PC-3 (cell line): Measurements from ENCODE around the gene MPST. TPM values are rescaled to one million over a fixed set of nuclear protein-coding genes. Genes with fewer than 3 reads are reported as not detected.

ENCODE experiments used
- ATAC-seq: fragments of 200-7000 bp; cut with Tn5 transposase; 2 replicates; pipeline ENCODE4 v1.9.1; 2020; ENCODE audit warnings: mild to moderate bottlenecking, moderate library complexity
- BruUV-seq: library from RNA; stranded (reverse); fragments of 400-500 nt; replicated peaks from 2 replicates; lab custom pipeline; 2021; lab: Mats Ljungman, UMichigan
- CTCF ChIA-PET: fragments of 300-600 bp; sonication (Branson Sonifier 250); formaldehyde crosslinking; loops from one replicate; lab custom pipeline; 2022; ENCODE audit warnings: antibody characterized with exemption; lab: Charles Lee
- POLR2A ChIA-PET: fragments of 300-600 bp; sonication (Branson Sonifier 250); formaldehyde crosslinking; loops from one replicate; lab custom pipeline; 2022; ENCODE audit warnings: antibody characterized with exemption; ENCODE audit not compliant: unreplicated experiment; lab: Charles Lee
- DNase-seq: peaks from one replicate; pipeline ENCODE4 v3.0.0-alpha.2; 2015
- H2AFZ ChIP-seq: fragments of 300-600 bp; sonication (generic); 2 replicates; pipeline ENCODE4 v1.6.0; 2016; ENCODE audit warnings: antibody characterized with exemption, low read length
- H3F3A ChIP-seq: fragments of 300-600 bp; sonication (generic); one replicate; pipeline ENCODE4 v1.6.0; 2017; ENCODE audit warnings: antibody characterized with exemption, low read length, control low read depth, mild to moderate bottlenecking; ENCODE audit not compliant: unreplicated experiment
- H3K27ac ChIP-seq: fragments of 300-600 bp; sonication (generic); 2 replicates; pipeline ENCODE4 v1.5.1; 2016; ENCODE audit warnings: mild to moderate bottlenecking, low read length
- H3K27me3 ChIP-seq: fragments of 300-600 bp; sonication (generic); 2 replicates; pipeline ENCODE4 v1.6.1; 2016; ENCODE audit warnings: low read length, mixed read lengths
- H3K36me3 ChIP-seq: fragments of 300-600 bp; sonication (generic); 2 replicates; pipeline ENCODE4 v1.6.1; 2016; ENCODE audit warnings: low read depth, mixed run types, low read length, mixed read lengths
- H3K4me1 ChIP-seq: fragments of 300-600 bp; sonication (generic); 2 replicates; pipeline ENCODE4 v1.5.1; 2016; ENCODE audit warnings: low read length; ENCODE audit not compliant: insufficient read depth
- H3K4me2 ChIP-seq: fragments of 300-600 bp; sonication (generic); 2 replicates; pipeline ENCODE4 v1.6.0; 2016; ENCODE audit warnings: low read length
- H3K4me3 ChIP-seq: fragments of 300-600 bp; sonication (generic); 2 replicates; pipeline ENCODE4 v1.5.1; 2016; ENCODE audit warnings: mild to moderate bottlenecking, low read length, mixed read lengths
- H3K79me2 ChIP-seq: fragments of 300-600 bp; sonication (generic); 2 replicates; pipeline ENCODE4 v1.6.1; 2017; ENCODE audit warnings: low read length, mixed read lengths
- H3K9ac ChIP-seq: fragments of 300-600 bp; sonication (generic); 2 replicates; pipeline ENCODE4 v1.6.0; 2016; ENCODE audit warnings: mild to moderate bottlenecking, low read length
- H3K9me2 ChIP-seq: fragments of 300-600 bp; sonication (generic); replicated peaks from 2 replicates; pipeline ENCODE4 v1.6.1; 2016; ENCODE audit warnings: mixed run types, low read length, mixed read lengths
- H3K9me3 ChIP-seq: fragments of 300-600 bp; sonication (generic); 2 replicates; pipeline ENCODE4 v1.6.1; 2016; ENCODE audit warnings: low read length, mixed read lengths
- H4K20me1 ChIP-seq: fragments of 300-600 bp; sonication (generic); 2 replicates; pipeline ENCODE4 v1.6.1; 2016; ENCODE audit warnings: low read length, mixed read lengths
- CTCF ChIP-seq: fragments of 300-600 bp; sonication (generic); conservative IDR thresholded peaks from 2 replicates; pipeline ENCODE4 v1.5.1; 2017; ENCODE audit warnings: antibody characterized with exemption, low read depth, mild to moderate bottlenecking, low read length
- EZH2 ChIP-seq: fragments of 300-600 bp; sonication (generic); IDR thresholded peaks from one replicate; pipeline ENCODE4 v1.6.1; 2017; ENCODE audit warnings: antibody characterized with exemption, mild to moderate bottlenecking, low read length; ENCODE audit not compliant: unreplicated experiment
- EZH2phosphoT487 ChIP-seq: fragments of 300-600 bp; sonication (generic); IDR thresholded peaks from 2 replicates; pipeline ENCODE4 v1.6.1; 2018; ENCODE audit warnings: mild to moderate bottlenecking, antibody characterized with exemption, low read length, borderline replicate concordance
- intact Hi-C: fragments of 100-400 bp; cut with micrococcal nuclease; formaldehyde crosslinking; loops from 2 replicates; pipeline ENCODE4 v1.9.0; 2023
- total RNA-seq: library from RNA; depleted of rRNA; stranded (reverse); fragments of >200 nt; gene quantifications from 2 replicates; pipeline ENCODE4 v1.2.3, GENCODE V29; 2014

The MPST gene
- total RNA-seq, 1 experiment from 2014 or later: 97.0 TPM

GRCh38 chr22:37001826-37002225, 17.7 kb upstream of the MPST start:
- intact Hi-C loops: no loop called here
- POLR2A ChIA-PET: no interaction called here
- no peak overlapping the region for H3K4me2 ChIP-seq
- H3F3A ChIP-seq: no peaks in the 10 kb centered on the region
- H3K4me1 ChIP-seq: no peaks in the 10 kb centered on the region
- ATAC-seq: no peak
- H3K9me3 ChIP-seq: no peaks in the 10 kb centered on the region
- no peak overlapping the region for H3K4me3 ChIP-seq
- no peak overlapping the region for H3K9ac ChIP-seq
- H3K27me3 ChIP-seq: peaks cover 4% of the 10 kb centered on the region; the same call in 1 of the 2 replicates
- DNase-seq: no peak
- TF ChIP-seq EZH2 (no peak), EZH2phosphoT487 (no peak), CTCF (no peak)
- H3K27ac ChIP-seq: no peak overlapping the region
- no peaks in the 10 kb centered on the region for H3K79me2 ChIP-seq
- CTCF ChIA-PET: no interaction called here
- H4K20me1 ChIP-seq: no peaks in the 10 kb centered on the region
- BruUV-seq: no TSS peak
- no peaks in the 10 kb centered on the region for H3K36me3 ChIP-seq
- no peaks in the 10 kb centered on the region for H3K9me2 ChIP-seq
- no peak overlapping the region for H2AFZ ChIP-seq

GRCh38 chr22:37002633-37003032, 16.9 kb upstream of the MPST start:
- Histone ChIP-seq H3K79me2 (no peaks in the 10 kb centered on the region), H4K20me1 (no peaks in the 10 kb centered on the region), H2AFZ (no peak overlapping the region), H3K9me2 (no peaks in the 10 kb centered on the region), H3K27me3 (peaks cover 4% of the 10 kb centered on the region; the same call in 1 of the 2 replicates), H3K36me3 (no peaks in the 10 kb centered on the region), H3K27ac (no peak overlapping the region), H3K9ac (no peak overlapping the region), H3K4me2 (no peak overlapping the region), H3K9me3 (no peaks in the 10 kb centered on the region), H3K4me1 (no peaks in the 10 kb centered on the region), H3K4me3 (no peak overlapping the region), H3F3A (no peaks in the 10 kb centered on the region)
- intact Hi-C loops: no loop called here
- no peak for DNase-seq
- ChIA-PET CTCF (no interaction called here), POLR2A (no interaction called here)
- no peak for ATAC-seq
- no TSS peak for BruUV-seq
- no peak for TF ChIP-seq EZH2
- TF ChIP-seq EZH2phosphoT487: no peak
- TF ChIP-seq CTCF: no peak

DNA sequence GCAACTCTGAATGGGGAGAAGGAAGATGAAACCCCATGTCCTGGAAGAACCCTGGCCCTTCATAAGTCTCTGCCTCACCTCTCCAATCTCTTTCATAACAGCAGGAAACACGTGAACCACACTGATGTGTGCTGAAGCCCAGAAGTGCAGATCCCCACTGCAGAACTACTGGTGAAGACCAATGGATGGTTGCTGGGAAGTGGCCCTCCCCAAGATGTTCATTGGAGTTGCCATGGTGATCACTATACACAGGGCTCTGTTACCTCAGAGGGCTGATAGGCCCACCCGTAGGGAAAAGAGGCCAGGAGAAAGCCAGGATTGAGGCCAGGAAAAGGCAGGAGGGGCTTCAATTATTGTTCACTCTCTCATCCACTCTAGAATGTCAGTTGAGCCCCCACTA, 11.9 kb upstream of the MPST start:
- no peak for ATAC-seq
- Histone ChIP-seq H3K9me3 (no peaks in the 10 kb centered on the region), H4K20me1 (no peaks in the 10 kb centered on the region), H3K9me2 (no peaks in the 10 kb centered on the region), H3K27ac (no peak overlapping the region), H3K9ac (no peak overlapping the region), H3K27me3 (peaks cover 4% of the 10 kb centered on the region; the same call in 1 of the 2 replicates), H2AFZ (no peak overlapping the region), H3F3A (no peaks in the 10 kb centered on the region), H3K4me2 (no peak overlapping the region), H3K36me3 (no peaks in the 10 kb centered on the region), H3K4me1 (peaks cover 4% of the 10 kb centered on the region; the same call in 1 of the 2 replicates), H3K4me3 (no peak overlapping the region), H3K79me2 (no peaks in the 10 kb centered on the region)
- BruUV-seq: no TSS peak
- ChIA-PET POLR2A (no interaction called here), CTCF (no interaction called here)
- no peak for DNase-seq
- no peak for TF ChIP-seq CTCF
- no peak for TF ChIP-seq EZH2phosphoT487
- no peak for TF ChIP-seq EZH2
- intact Hi-C loops: no loop called here
